Measurements from ENCODE around the gene ZNF385D.

GRCh38 chr3:21744793-21745192 is 6.2 kb downstream of the ZNF385D start:
- TF ChIP-seq POLR2A (IDR thresholded peaks at IDR 0.05) (no peak), CTCF (IDR thresholded peaks at IDR 0.05) (no peak)

Measured in uterus (tissue), 2 donors.